HL-60 (cell line): ENCODE data around the gene SLC6A18.

Source experiments
- CTCF ChIP-seq: IDR thresholded peaks from one replicate; pipeline ENCODE4 v1.5.1; 2011; ENCODE audit warnings: low read length, control low read depth, inconsistent platforms; ENCODE audit not compliant: insufficient read depth
- GABPA ChIP-seq: IDR thresholded peaks from 2 replicates; pipeline ENCODE4 v1.6.1; 2012; ENCODE audit warnings: low read depth
- POLR2AphosphoS5 ChIP-seq: IDR thresholded peaks from 2 replicates; pipeline ENCODE4 v1.6.1; 2012; ENCODE audit warnings: low read depth

GRCh38 chr5:1194378-1194777 is 30.8 kb upstream of the SLC6A18 start:
- no peak for TF ChIP-seq CTCF
- TF ChIP-seq POLR2AphosphoS5: no peak
- no peak for TF ChIP-seq GABPA
